Heart left ventricle (tissue), 16 donors: ENCODE measurements around the gene DOCK3. TPM values are rescaled to one million over a fixed set of nuclear protein-coding genes. Genes with fewer than 3 reads are reported as not detected.

Source experiments
- ATAC-seq, 4 donors: fragments of 200-7000 bp; cut with Tn5 transposase; one replicate each; pipeline ENCODE4 v1.9.1; 2020 to 2022; ENCODE audit warnings: moderate library complexity in 4 of 4, mild to moderate bottlenecking in 3 of 4, moderate number of reproducible peaks in 1 of 4
- DNase-seq, 5 donors: peaks; one replicate each; pipeline ENCODE4 v3.0.0-alpha.2; 2020
- H3K27ac ChIP-seq, 12 donors: fragments of 200-600 bp; sonication (generic) in 4 of 12; one replicate each; pipeline versions ENCODE4 v1.5.0 to v1.8.0; 2016 to 2022; ENCODE audit warnings: mild to moderate bottlenecking in 2 of 12
- H3K27me3 ChIP-seq, 9 donors: fragments of 200-600 bp; sonication (generic) in 2 of 9; one replicate each; pipeline versions ENCODE4 v1.5.1 to v1.8.0; 2016 to 2022; ENCODE audit warnings: mild to moderate bottlenecking in 3 of 9
- H3K36me3 ChIP-seq, 9 donors: fragments of 200-600 bp; sonication (generic) in 2 of 9; one replicate each; pipeline versions ENCODE4 v1.5.0 to v1.8.0; 2018 to 2022; ENCODE audit warnings: mild to moderate bottlenecking in 2 of 9
- H3K4me1 ChIP-seq, 12 donors: fragments of 200-600 bp; sonication (generic) in 4 of 12; one replicate each; pipeline versions ENCODE4 v1.5.0 to v1.8.0; 2016 to 2022; ENCODE audit warnings: mild to moderate bottlenecking in 3 of 12
- H3K4me3 ChIP-seq, 12 donors: fragments of 200-600 bp; sonication (generic) in 4 of 12; one replicate each; pipeline versions ENCODE4 v1.5.0 to v1.8.0; 2017 to 2022; ENCODE audit warnings: mild to moderate bottlenecking in 9 of 12, moderate library complexity in 4 of 12
- H3K9me3 ChIP-seq, 12 donors: fragments of 200-600 bp; sonication (generic) in 4 of 12; one replicate each; pipeline versions ENCODE4 v1.5.0 to v1.8.0; 2016 to 2022; ENCODE audit warnings: mild to moderate bottlenecking in 1 of 12
- CTCF ChIP-seq, 12 donors: fragments of 200-600 bp; sonication (generic) in 4 of 12; IDR thresholded peaks; one replicate each; pipeline versions ENCODE4 v1.5.0 to v1.8.0; 2018 to 2022; ENCODE audit warnings: antibody characterized with exemption in 12 of 12, mild to moderate bottlenecking in 5 of 12
- POLR2A ChIP-seq, 2 donors: fragments of 450-650 bp; IDR thresholded peaks; one replicate each; pipeline ENCODE4 v1.6.1; 2017; ENCODE audit warnings: antibody characterized with exemption in 2 of 2, mild to moderate bottlenecking in 2 of 2, moderate library complexity in 2 of 2
- WGBS, 4 donors: extraction: QIAGEN DNeasy Blood & Tissue Kit in 2 of 4; methylation state at CpG; one replicate each; pipeline versions ENCODE4 v1.1.5 to v1.1.7; 2013 to 2018; 5-methylcytosine and 5-hydroxymethylcytosine counted together
- intact Hi-C, 10 donors: fragments of 100-400 bp; cut with DNase I; formaldehyde crosslinking; loops; one replicate each; pipeline versions ENCODE4 v1.11.1 to v1.14.2; 2022
- polyA plus RNA-seq, 2 donors: library from polyadenylated mRNA; stranded (reverse); fragments of 200-250 nt; gene quantifications; one replicate each; pipeline ENCODE4 v1.2.3, GENCODE V29; 2013
- total RNA-seq, 9 donors: library from RNA; depleted of rRNA in 2 of 9; stranded (reverse); fragments of >200 nt in 2 of 9; fragmentation: NEBNext Ultra II Directional in 3 of 9; extraction: Animal tissue kit (Norgen Biotek cat#: 25700) in 3 of 9; gene quantifications; one replicate each; pipeline versions ENCODE4 v1.1.0 to v1.2.4, GENCODE V29; 2016 to 2023
- donor health status: ischemic (EF 13 %, LVEDD 7.1; RV severe dilation, severe dysfunction).
- donor health status: healthy with polysubstance abuse.
- donor health status: DM: no; HTN: yes; CAD: no.
- donor health status: DM: no; HTN: no; CAD: no.
- donor health status: ischemic (EF 25% LVEDD 6.9; RV normal size, moderate dysfunction).
- donor health status: ischemic (EF 25% LVEDD 5.7; RV mildly dilated, moderate dysfunction).
- donor health status: healthy.
- donor health status: DM: yes; HTN: yes; CAD: no.
- donor health status: ischemic (EF 35%, LVEDD 5.7; RV mildly dilated, moderate dysfunction).
- donor health status: nonischemic (EF 11% LVEDD 7.7; RV severe dilation, severe dysfunction).
- donor health status: DM: yes; HTN: yes; CAD: no.
- donor health status: PGD.
- donor health status: ischemic (EF 29% LVEDD 5.4; RV normal size, mild dysfunction).
- donor health status: nonischemic (EF 23%, LVEDD 6.1; RV moderate dilation, normal function).

Gene DOCK3
- total and polyA plus RNA-seq, 11 donors, result 2.0 to 6.7 (median 4.8) TPM

- no peak overlapping the region for H3K27ac ChIP-seq
- ATAC-seq (no peak), DNase-seq (no peak)
- peaks cover 0 to 4% (median 0%) of the 10 kb centered on the region in 12 donors for H3K4me1 ChIP-seq
- intact Hi-C loops, result no loop called here
- no peaks in the 10 kb centered on the region for H3K27me3 ChIP-seq
- TF ChIP-seq CTCF (IDR thresholded peaks at IDR 0.05) (no peak), POLR2A (IDR thresholded peaks at IDR 0.05) (no peak)
- H3K36me3 ChIP-seq, result no peaks in the 10 kb centered on the region
- H3K9me3 ChIP-seq, result peaks cover 0 to 18% (median 4%) of the 10 kb centered on the region in 12 donors
- WGBS, 4 donors, result 58 to 74% (median 71%) methylated on average over 2 of the region's 2 CpGs
- no peak overlapping the region for H3K4me3 ChIP-seq
Measured at GRCh38 chr3:50986726-50987125, 312.0 kb downstream of the DOCK3 start.

- TF ChIP-seq POLR2A (IDR thresholded peaks at IDR 0.05) (no peak), CTCF (IDR thresholded peaks at IDR 0.05) (no peak)
- Histone ChIP-seq H3K4me1 (no peaks in the 10 kb centered on the region), H3K4me3 (no peak overlapping the region), H3K27ac (no peak overlapping the region), H3K27me3 (no peaks in the 10 kb centered on the region), H3K9me3 (peaks cover 0 to 26% (median 8%) of the 10 kb centered on the region in 12 donors), H3K36me3 (no peaks in the 10 kb centered on the region)
- DNase-seq, result no peak
- WGBS, 4 donors, result 63 to 71% (median 70%) methylated on average over 1 of the region's 1 CpG
- ATAC-seq, result no peak
- intact Hi-C loops, result no loop called here
Measured at GRCh38 chr3:50994537-50994936, 319.8 kb downstream of the DOCK3 start.

- no peak for TF ChIP-seq CTCF (IDR thresholded peaks at IDR 0.05)
- no peak for TF ChIP-seq POLR2A (IDR thresholded peaks at IDR 0.05)
- Histone ChIP-seq H3K27me3 (no peaks in the 10 kb centered on the region), H3K9me3 (peaks cover 0 to 23% (median 8%) of the 10 kb centered on the region in 12 donors), H3K4me1 (no peaks in the 10 kb centered on the region), H3K27ac (no peak overlapping the region), H3K4me3 (no peak overlapping the region), H3K36me3 (no peaks in the 10 kb centered on the region)
- DNase-seq (no peak), ATAC-seq (no peak)
- intact Hi-C loops, result no loop called here
- 81 to 90% (median 86%) methylated on average over 1 of the region's 1 CpG for whole genome bisulfite sequencing, 4 donors
Measured at GRCh38 chr3:50995085-50995824, 320.5 kb downstream of the DOCK3 start.

GRCh38 chr3:51002495-51002894, 327.8 kb downstream of the DOCK3 start:
- Histone ChIP-seq H3K4me1 (no peaks in the 10 kb centered on the region), H3K27me3 (no peaks in the 10 kb centered on the region), H3K27ac (no peak overlapping the region), H3K9me3 (peaks cover 0 to 3% (median 0%) of the 10 kb centered on the region in 12 donors), H3K4me3 (no peak overlapping the region), H3K36me3 (no peaks in the 10 kb centered on the region)
- DNase-seq, result no peak
- intact Hi-C loops, result no loop called here
- ATAC-seq, result no peak
- TF ChIP-seq CTCF (IDR thresholded peaks at IDR 0.05) (no peak), POLR2A (IDR thresholded peaks at IDR 0.05) (no peak)
